Measurements from ENCODE around the gene TMED6.

DNA sequence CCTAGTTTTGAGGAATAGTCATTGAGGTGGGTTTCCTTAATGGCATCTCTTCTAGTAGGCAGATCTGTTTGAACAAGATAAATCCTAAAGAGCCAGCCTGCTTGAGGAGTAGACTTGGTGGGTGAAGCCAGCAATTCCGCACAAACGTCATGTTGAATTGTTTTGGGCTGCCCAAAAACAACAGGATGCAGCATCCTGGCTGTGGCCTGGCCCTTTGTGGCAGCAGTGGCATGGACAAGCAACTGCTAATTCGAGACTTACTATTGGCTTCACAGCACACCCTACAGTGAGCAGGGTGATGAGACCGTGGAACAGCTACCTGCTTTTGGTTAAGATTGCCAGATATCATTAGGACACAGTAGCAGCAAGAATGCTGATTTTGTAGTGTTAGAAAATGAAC, 49.7 kb downstream of the TMED6 start:
- TF ChIP-seq, protein P1, sequence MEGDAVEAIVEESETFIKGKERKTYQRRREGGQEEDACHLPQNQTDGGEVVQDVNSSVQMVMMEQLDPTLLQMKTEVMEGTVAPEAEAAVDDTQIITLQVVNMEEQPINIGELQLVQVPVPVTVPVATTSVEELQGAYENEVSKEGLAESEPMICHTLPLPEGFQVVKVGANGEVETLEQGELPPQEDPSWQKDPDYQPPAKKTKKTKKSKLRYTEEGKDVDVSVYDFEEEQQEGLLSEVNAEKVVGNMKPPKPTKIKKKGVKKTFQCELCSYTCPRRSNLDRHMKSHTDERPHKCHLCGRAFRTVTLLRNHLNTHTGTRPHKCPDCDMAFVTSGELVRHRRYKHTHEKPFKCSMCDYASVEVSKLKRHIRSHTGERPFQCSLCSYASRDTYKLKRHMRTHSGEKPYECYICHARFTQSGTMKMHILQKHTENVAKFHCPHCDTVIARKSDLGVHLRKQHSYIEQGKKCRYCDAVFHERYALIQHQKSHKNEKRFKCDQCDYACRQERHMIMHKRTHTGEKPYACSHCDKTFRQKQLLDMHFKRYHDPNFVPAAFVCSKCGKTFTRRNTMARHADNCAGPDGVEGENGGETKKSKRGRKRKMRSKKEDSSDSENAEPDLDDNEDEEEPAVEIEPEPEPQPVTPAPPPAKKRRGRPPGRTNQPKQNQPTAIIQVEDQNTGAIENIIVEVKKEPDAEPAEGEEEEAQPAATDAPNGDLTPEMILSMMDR (IDR thresholded peaks at IDR 0.05; ENCODE audit: insufficient read depth, low read length, poor library complexity, severe bottlenecking), result no peak
- no peak for TF ChIP-seq EZH2phosphoT487 (conservative IDR thresholded peaks at IDR 0.05; ENCODE audit: low read length)

Measured in SU-DHL-6 (cell line).